ENCODE results near the gene BEND7. TPM values are rescaled to one million over a fixed set of nuclear protein-coding genes. Genes with fewer than 3 reads are reported as not detected.

Gene BEND7
- total and polyA plus RNA-seq, 8 donors: 4.6 to 32.1 (median 21.0) TPM

DNA sequence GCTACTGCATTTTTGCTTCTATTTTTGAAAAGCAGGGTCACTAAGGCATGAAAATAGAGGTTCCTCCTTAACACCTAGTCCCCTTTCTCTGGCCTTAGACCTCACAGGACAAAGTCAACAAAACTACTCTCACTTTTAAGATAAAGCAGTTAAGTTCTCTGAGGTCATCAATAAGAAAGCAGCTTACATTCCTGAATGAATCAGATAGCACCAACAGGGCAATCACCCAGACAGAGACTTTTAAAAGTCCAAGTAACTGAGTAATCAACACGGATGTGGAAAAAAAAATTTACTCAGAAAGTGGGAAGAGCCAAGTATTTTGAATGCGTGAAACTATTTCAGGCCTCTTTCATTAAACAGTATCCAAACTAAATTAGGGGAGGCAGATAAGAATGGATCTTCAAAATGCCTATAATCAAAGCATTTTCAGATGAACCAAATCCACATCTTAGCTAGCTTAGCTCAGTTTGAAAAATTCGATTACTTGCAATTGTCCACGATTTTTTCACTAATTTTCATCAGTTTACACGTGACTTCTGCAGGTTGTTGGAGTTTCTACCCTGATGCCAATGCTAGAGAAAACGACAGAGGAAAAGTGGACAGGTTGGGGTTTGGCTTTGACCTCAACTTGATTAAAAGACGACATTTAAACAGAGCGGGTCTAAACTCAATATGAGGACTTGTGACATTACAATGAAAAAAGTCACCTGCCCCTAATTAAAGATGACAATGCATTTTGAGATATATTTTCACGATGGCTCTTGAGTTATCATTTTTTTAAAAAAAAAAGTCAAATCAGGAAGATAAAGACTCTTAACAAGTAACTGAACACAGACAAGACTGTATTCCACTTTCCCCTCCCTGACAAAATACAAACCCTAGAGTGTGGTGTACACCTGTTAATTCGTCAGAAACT, 1.6 kb downstream of the BEND7 start:
- WGBS, 5 donors: 20 to 36% (median 26%) methylated on average over 10 of the region's 10 CpGs
- intact Hi-C loops (cut with DNase I; ENCODE audit: low total_unique reads): no loop called here
- DNase-seq: peak in 1 of 2 donors; percentile 26
- Histone ChIP-seq H3K4me1 (peaks cover 12 to 45% (median 26%) of the 10 kb centered on the region in 4 donors), H3K27me3 (peaks cover 0 to 14% (median 0%) of the 10 kb centered on the region in 3 donors), H3K9me3 (no peaks in the 10 kb centered on the region), H3K36me3 (peaks cover 0 to 10% (median 5%) of the 10 kb centered on the region in 4 donors), H3K27ac (peak overlapping the region in 4 of 5 donors; percentile 65 to 86 (median 77)), H3K4me3 (peak overlapping the region; percentile 61 to 74 (median 64))
- TF ChIP-seq, protein P1, sequence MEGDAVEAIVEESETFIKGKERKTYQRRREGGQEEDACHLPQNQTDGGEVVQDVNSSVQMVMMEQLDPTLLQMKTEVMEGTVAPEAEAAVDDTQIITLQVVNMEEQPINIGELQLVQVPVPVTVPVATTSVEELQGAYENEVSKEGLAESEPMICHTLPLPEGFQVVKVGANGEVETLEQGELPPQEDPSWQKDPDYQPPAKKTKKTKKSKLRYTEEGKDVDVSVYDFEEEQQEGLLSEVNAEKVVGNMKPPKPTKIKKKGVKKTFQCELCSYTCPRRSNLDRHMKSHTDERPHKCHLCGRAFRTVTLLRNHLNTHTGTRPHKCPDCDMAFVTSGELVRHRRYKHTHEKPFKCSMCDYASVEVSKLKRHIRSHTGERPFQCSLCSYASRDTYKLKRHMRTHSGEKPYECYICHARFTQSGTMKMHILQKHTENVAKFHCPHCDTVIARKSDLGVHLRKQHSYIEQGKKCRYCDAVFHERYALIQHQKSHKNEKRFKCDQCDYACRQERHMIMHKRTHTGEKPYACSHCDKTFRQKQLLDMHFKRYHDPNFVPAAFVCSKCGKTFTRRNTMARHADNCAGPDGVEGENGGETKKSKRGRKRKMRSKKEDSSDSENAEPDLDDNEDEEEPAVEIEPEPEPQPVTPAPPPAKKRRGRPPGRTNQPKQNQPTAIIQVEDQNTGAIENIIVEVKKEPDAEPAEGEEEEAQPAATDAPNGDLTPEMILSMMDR (IDR thresholded peaks at IDR 0.05): no peak
- TF ChIP-seq POLR2A (IDR thresholded peaks at IDR 0.05) (no peak), POLR2AphosphoS5 (IDR thresholded peaks at IDR 0.05) (no peak), EP300 (IDR thresholded peaks at IDR 0.05) (no peak)

DNA sequence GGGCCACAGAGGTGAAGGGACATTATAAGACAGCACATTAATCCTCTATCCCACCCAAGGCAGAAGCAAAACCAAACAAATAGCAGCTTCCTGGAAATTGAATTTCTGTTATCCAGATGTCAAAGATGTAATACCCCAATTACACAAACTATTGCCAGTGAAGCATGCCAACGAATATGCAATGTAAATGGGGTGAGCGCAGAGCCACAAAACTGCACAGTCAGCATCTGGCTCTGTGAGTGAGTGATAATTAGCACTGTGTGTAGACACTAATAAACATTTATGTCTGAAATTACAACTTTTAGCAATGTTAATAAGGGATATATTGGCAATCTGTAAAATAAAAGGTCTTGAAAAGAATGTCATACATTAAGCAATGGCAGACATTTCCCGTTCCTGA, 3.2 kb downstream of the BEND7 start:
- DNase-seq: peak in 1 of 2 donors; percentile 34
- H3K4me3 ChIP-seq: no peak overlapping the region
- peaks cover 0 to 14% (median 0%) of the 10 kb centered on the region in 3 donors for H3K27me3 ChIP-seq
- 78 to 83% (median 82%) methylated on average over 3 of the region's 3 CpGs for WGBS, 5 donors
- peaks cover 12 to 53% (median 26%) of the 10 kb centered on the region in 4 donors for H3K4me1 ChIP-seq
- H3K9me3 ChIP-seq: no peaks in the 10 kb centered on the region
- no peak overlapping the region for H3K27ac ChIP-seq
- intact Hi-C loops (cut with DNase I; ENCODE audit: low total_unique reads): no loop called here
- H3K36me3 ChIP-seq: peaks cover 0 to 21% (median 15%) of the 10 kb centered on the region in 4 donors
- TF ChIP-seq EP300 (IDR thresholded peaks at IDR 0.05): no peak
- TF ChIP-seq POLR2AphosphoS5 (IDR thresholded peaks at IDR 0.05): no peak
- no peak for TF ChIP-seq POLR2A (IDR thresholded peaks at IDR 0.05)

DNA sequence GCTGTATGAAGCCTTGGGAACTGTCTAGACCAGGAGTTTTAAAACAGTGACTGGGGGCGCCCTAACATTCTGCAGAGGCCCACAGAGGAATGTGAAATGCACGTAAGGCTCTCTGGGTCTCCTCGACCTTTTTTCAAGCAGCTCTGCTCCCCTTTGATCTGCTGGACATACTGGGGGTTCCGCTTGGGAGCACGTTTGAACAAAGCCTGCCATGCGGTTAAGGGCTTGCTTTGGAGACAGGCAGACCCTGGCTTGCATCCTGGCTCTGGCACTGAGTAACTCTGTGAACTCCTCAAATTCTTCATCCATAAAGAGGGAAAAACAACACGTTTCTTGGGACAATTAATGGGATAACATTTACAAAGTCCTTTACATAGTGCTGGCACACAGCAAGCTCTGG, 7.8 kb downstream of the BEND7 start:
- peak overlapping the region in 1 of 5 donors; percentile 18 for H3K27ac ChIP-seq
- intact Hi-C loops (cut with DNase I; ENCODE audit: low total_unique reads): no loop called here
- no peaks in the 10 kb centered on the region for H3K9me3 ChIP-seq
- no peak for TF ChIP-seq POLR2AphosphoS5 (IDR thresholded peaks at IDR 0.05)
- TF ChIP-seq, protein P1 (IDR thresholded peaks at IDR 0.05): no peak
- TF ChIP-seq EP300 (IDR thresholded peaks at IDR 0.05): no peak
- TF ChIP-seq POLR2A (IDR thresholded peaks at IDR 0.05): no peak
- peaks cover 0 to 38% (median 26%) of the 10 kb centered on the region in 4 donors for H3K36me3 ChIP-seq
- H3K4me3 ChIP-seq: no peak overlapping the region
- H3K4me1 ChIP-seq: peaks cover 0 to 31% (median 5%) of the 10 kb centered on the region in 4 donors
- no peaks in the 10 kb centered on the region for H3K27me3 ChIP-seq
- WGBS, 5 donors: 79 to 83% (median 83%) methylated on average over 7 of the region's 7 CpGs
- DNase-seq: no peak

DNA sequence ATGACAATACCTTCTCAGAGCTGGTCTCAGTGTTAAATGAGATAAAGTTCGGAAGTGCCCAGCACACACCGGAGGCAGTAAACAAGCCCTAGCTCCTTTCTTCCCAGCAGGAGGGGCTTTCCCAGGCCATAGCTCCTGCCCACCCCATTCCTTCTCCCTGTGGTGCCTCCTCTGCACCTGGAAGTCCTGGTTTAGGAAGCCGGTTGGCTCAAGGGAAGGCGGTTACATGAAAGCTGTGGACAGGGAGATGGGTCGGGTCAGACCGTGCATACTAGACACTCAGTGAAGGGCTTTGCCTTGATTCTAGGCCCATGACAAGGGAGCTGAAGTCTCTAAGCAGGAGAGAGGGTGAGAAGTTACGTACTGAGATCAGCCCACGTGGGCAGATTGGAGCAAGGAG, 8.6 kb downstream of the BEND7 start:
- H3K9me3 ChIP-seq: no peaks in the 10 kb centered on the region
- intact Hi-C loops (cut with DNase I; ENCODE audit: low total_unique reads): no loop called here
- TF ChIP-seq, protein P1 (IDR thresholded peaks at IDR 0.05): no peak
- no peak for TF ChIP-seq EP300 (IDR thresholded peaks at IDR 0.05)
- TF ChIP-seq POLR2AphosphoS5 (IDR thresholded peaks at IDR 0.05): no peak
- no peak for TF ChIP-seq POLR2A (IDR thresholded peaks at IDR 0.05)
- 89 to 92% (median 91%) methylated on average over 8 of the region's 8 CpGs for WGBS, 5 donors
- H3K27me3 ChIP-seq: no peaks in the 10 kb centered on the region
- peaks cover 0 to 23% (median under 1%) of the 10 kb centered on the region in 4 donors for H3K4me1 ChIP-seq
- no peak for DNase-seq
- H3K27ac ChIP-seq: no peak overlapping the region
- peaks cover 0 to 41% (median 32%) of the 10 kb centered on the region in 4 donors for H3K36me3 ChIP-seq
- H3K4me3 ChIP-seq: no peak overlapping the region

Data from stomach (tissue), 9 donors.